GM12865 (cell line): Measurements from ENCODE around the gene SGSM2.
"Not testable (repeated sequence)": the region's sequence is repeated elsewhere in the genome, so short reads cannot be mapped to it uniquely, and the experiment has no call there.

Source experiments
- DNase-seq: peaks from one replicate; pipeline ENCODE4 v3.0.0; 2010; ENCODE audit warnings: low read depth
- H3K4me3 ChIP-seq: 2 replicates; pipeline ENCODE4 v1.5.1; 2011; ENCODE audit warnings: mild to moderate bottlenecking, low read depth, low read length, control low read depth
- TF ChIP-seq, protein P1 (sequence below): IDR thresholded peaks from 2 replicates; pipeline ENCODE4 v1.5.1; 2011; ENCODE audit warnings: low read length, control low read depth, low read depth, inconsistent platforms; ENCODE audit not compliant: insufficient read depth; ENCODE audit errors: missing control alignments

SGSM2 gene

GRCh38 chr17:2299756-2300155 is 37.5 kb upstream of the SGSM2 start:
- DNase-seq: no peak
- H3K4me3 ChIP-seq: no peak overlapping the region
- TF ChIP-seq, protein P1, sequence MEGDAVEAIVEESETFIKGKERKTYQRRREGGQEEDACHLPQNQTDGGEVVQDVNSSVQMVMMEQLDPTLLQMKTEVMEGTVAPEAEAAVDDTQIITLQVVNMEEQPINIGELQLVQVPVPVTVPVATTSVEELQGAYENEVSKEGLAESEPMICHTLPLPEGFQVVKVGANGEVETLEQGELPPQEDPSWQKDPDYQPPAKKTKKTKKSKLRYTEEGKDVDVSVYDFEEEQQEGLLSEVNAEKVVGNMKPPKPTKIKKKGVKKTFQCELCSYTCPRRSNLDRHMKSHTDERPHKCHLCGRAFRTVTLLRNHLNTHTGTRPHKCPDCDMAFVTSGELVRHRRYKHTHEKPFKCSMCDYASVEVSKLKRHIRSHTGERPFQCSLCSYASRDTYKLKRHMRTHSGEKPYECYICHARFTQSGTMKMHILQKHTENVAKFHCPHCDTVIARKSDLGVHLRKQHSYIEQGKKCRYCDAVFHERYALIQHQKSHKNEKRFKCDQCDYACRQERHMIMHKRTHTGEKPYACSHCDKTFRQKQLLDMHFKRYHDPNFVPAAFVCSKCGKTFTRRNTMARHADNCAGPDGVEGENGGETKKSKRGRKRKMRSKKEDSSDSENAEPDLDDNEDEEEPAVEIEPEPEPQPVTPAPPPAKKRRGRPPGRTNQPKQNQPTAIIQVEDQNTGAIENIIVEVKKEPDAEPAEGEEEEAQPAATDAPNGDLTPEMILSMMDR: no peak

DNA sequence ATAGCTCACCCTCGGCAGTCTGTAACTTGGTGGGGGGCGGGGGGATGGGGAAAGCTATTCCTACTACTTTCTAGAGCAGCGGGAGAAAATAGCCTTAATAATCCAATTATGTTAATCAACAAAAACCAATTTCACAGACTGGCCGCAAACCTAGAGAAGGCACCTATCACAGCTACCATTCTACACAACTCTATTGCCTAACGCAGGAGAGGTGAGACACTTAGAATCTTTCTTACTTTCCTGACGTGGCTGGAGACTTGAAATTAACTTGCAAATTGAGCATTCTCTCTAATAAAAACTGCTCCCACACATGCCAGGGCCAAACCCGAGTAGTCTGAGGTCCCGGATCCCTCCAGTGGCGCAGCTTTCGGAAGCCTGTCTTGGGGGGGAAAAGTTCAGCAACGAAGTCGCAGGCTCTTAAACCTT is 34.5 kb upstream of the SGSM2 start:
- H3K4me3 ChIP-seq: peak overlapping the region; percentile 60
- TF ChIP-seq, protein P1: no peak
- DNase-seq: peak; percentile 29

- peak; percentile 95 for DNase-seq
- peak within 1 kb of the TSS; percentile 88 for H3K4me3 ChIP-seq
- TF ChIP-seq, protein P1: no peak
These were observed 33.8 kb upstream of the SGSM2 start, which contains the start of the genes SMG6 and SRR for GRCh38 chr17:2303204-2304188. Gene SMG6 (minus strand): TSS chr17:2303785. CDS start chr17:2303720, 65 bp downstream. Gene SRR (plus strand): TSS chr17:2303950. CDS start chr17:2315561, 11,611 bp downstream.

DNA sequence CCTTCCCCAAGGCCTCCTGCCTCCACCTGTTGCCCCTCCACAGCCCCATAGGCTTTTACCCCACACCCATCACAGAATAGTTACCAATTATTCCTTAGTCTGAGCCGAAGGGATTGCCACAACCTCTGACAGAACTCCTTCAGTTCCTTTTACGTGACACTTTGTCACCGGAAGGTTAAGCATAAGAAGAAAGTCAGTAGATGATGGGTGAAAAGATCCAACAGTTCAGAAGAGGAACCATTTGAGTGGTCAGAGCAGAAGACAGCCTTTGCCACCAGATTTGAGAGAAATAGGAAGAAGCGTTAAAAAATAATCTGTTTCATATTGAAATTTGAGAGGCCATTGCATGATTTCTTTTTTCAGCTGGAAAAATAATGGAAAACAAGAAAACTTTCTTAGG is 32.4 kb upstream of the SGSM2 start:
- TF ChIP-seq, protein P1: no peak
- no peak overlapping the region for H3K4me3 ChIP-seq
- no peak for DNase-seq

- H3K4me3 ChIP-seq: no peak overlapping the region
- DNase-seq: no peak
- TF ChIP-seq, protein P1: no peak
These were observed 27.8 kb upstream of the SGSM2 start for GRCh38 chr17:2309338-2310154.

GRCh38 chr17:2312736-2313135 is 24.6 kb upstream of the SGSM2 start:
- H3K4me3 ChIP-seq: no peak overlapping the region
- DNase-seq: no peak
- TF ChIP-seq, protein P1: no peak

- H3K4me3 ChIP-seq, DNase-seq: not testable (repeated sequence)
These were observed 20.4 kb upstream of the SGSM2 start for GRCh38 chr17:2316916-2317205.
